Measurements from ENCODE around the gene SEMA3A.

The SEMA3A gene

GRCh38 chr7:83996879-83997278, 197.7 kb downstream of the SEMA3A start:
- DNase-seq: no peak

- no peak for DNase-seq
Measured at GRCh38 chr7:83987764-83988163, 206.8 kb downstream of the SEMA3A start.

GRCh38 chr7:83985821-83986220, 208.8 kb downstream of the SEMA3A start:
- DNase-seq: no peak

- DNase-seq: no peak
Measured at GRCh38 chr7:83984591-83984990, 210.0 kb downstream of the SEMA3A start.

GRCh38 chr7:83984076-83984475, 210.5 kb downstream of the SEMA3A start:
- DNase-seq: no peak

- no peak for DNase-seq
Measured at GRCh38 chr7:83983606-83984005, 211.0 kb downstream of the SEMA3A start.

- DNase-seq: peak; percentile 13
Measured at GRCh38 chr7:83976302-83976701, 218.3 kb downstream of the SEMA3A start.

GRCh38 chr7:83970081-83970480, 224.5 kb downstream of the SEMA3A start:
- no peak for DNase-seq

GRCh38 chr7:83964318-83964717, 230.3 kb downstream of the SEMA3A start:
- DNase-seq: no peak

- no peak for DNase-seq
Measured at GRCh38 chr7:83957333-83957732, 237.3 kb downstream of the SEMA3A start.

GRCh38 chr7:83956104-83956503, 238.5 kb downstream of the SEMA3A start:
- no peak for DNase-seq

GRCh38 chr7:83952236-83952635, 242.4 kb downstream of the SEMA3A start:
- no peak for DNase-seq

- DNase-seq: peak; percentile 11
Measured at GRCh38 chr7:83947260-83947659, 247.3 kb downstream of the SEMA3A start.

- DNase-seq: no peak
Measured at GRCh38 chr7:83946801-83947200, 247.8 kb downstream of the SEMA3A start.

- DNase-seq: no peak
Measured at GRCh38 chr7:83941300-83941699, 253.3 kb downstream of the SEMA3A start.

- DNase-seq: no peak
Measured at GRCh38 chr7:83937930-83938329, 256.7 kb downstream of the SEMA3A start.

- peak; percentile 49 for DNase-seq
Measured at GRCh38 chr7:83936056-83936708, 258.4 kb downstream of the SEMA3A start.

GRCh38 chr7:83934118-83934734, 260.4 kb downstream of the SEMA3A start:
- DNase-seq: peak; percentile 6

GRCh38 chr7:83931968-83932367, 262.6 kb downstream of the SEMA3A start:
- DNase-seq: no peak

GRCh38 chr7:83930262-83930661, 264.3 kb downstream of the SEMA3A start:
- DNase-seq: no peak

GRCh38 chr7:83925860-83926259, 268.7 kb downstream of the SEMA3A start:
- no peak for DNase-seq

GRCh38 chr7:83921941-83922607, 272.5 kb downstream of the SEMA3A start:
- no peak for DNase-seq

- no peak for DNase-seq
Measured at GRCh38 chr7:83921271-83921940, 273.2 kb downstream of the SEMA3A start.

GRCh38 chr7:83918142-83918541, 276.4 kb downstream of the SEMA3A start:
- no peak for DNase-seq
